ENCODE measurements around the gene KCNMA1. TPM values are rescaled to one million over a fixed set of nuclear protein-coding genes. Genes with fewer than 3 reads are reported as not detected.

KCNMA1 gene
- total RNA-seq, 4 donors from 2014 or later: 66.8 to 96.5 (median 78.9) TPM

DNA sequence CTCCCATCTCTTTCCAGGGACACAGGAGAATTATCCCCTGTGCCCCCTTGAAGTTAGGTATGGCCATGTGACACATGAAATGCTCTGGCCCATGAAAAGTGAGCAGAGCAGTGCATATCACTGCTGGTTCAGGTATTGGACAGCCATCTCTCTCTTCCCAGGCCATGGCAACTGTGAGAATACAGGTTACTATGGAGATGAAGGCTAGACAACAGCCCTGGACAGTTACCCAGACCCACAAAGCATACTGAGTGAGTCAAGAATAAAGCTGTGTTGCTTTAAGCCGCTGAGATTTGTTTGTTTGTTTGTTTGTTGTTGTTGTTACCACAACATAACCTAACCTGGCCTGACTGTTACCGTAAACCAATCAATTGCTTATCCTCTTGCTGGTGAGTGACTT, 722.3 kb downstream of the KCNMA1 start:
- ATAC-seq (no peak), DNase-seq (no peak)
- Histone ChIP-seq H3K9me3 (no peaks in the 10 kb centered on the region), H3K36me3 (peaks cover 0 to 7% of the 10 kb centered on the region in 2 donors), H3K27me3 (no peaks in the 10 kb centered on the region), H3K4me1 (no peaks in the 10 kb centered on the region), H3K4me3 (no peak overlapping the region), H3K27ac (no peak overlapping the region)
- in situ Hi-C loops (cut with MboI; ENCODE audit: low sequenced_read_pairs in 4 of 4): no loop called here
- TF ChIP-seq, protein P1, sequence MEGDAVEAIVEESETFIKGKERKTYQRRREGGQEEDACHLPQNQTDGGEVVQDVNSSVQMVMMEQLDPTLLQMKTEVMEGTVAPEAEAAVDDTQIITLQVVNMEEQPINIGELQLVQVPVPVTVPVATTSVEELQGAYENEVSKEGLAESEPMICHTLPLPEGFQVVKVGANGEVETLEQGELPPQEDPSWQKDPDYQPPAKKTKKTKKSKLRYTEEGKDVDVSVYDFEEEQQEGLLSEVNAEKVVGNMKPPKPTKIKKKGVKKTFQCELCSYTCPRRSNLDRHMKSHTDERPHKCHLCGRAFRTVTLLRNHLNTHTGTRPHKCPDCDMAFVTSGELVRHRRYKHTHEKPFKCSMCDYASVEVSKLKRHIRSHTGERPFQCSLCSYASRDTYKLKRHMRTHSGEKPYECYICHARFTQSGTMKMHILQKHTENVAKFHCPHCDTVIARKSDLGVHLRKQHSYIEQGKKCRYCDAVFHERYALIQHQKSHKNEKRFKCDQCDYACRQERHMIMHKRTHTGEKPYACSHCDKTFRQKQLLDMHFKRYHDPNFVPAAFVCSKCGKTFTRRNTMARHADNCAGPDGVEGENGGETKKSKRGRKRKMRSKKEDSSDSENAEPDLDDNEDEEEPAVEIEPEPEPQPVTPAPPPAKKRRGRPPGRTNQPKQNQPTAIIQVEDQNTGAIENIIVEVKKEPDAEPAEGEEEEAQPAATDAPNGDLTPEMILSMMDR (IDR thresholded peaks at IDR 0.05 in 4 of 5, conservative IDR thresholded peaks at IDR 0.05 in 1 of 5): no peak
- TF ChIP-seq POLR2A (IDR thresholded peaks at IDR 0.05): no peak
- intact Hi-C loops (cut with DNase I; ENCODE audit: low total_unique reads): no loop called here

DNA sequence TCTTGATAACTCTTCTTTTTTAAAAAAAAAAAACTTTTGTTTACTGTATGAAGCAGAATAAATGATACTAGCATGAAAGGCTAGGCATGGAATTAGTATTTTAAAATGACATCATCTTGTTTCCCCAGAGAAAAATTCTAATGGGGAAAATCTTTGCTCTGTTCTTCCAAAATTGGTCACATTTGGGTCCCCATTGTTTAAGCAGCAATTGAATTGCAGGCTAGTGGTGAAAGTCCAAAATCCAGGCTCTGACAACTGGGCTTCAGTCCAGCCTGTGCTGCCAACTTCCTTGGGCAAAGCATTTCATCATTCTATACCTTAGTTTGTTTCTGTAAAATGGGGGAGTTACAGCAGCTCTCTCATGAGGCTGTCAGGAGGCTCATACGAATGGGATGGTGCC, 726.4 kb downstream of the KCNMA1 start:
- Histone ChIP-seq H3K27me3 (no peaks in the 10 kb centered on the region), H3K9me3 (no peaks in the 10 kb centered on the region), H3K36me3 (peaks cover 0 to 9% of the 10 kb centered on the region in 2 donors), H3K27ac (no peak overlapping the region), H3K4me1 (no peaks in the 10 kb centered on the region), H3K4me3 (no peak overlapping the region)
- TF ChIP-seq, protein P1 (IDR thresholded peaks at IDR 0.05 in 4 of 5, conservative IDR thresholded peaks at IDR 0.05 in 1 of 5): no peak
- TF ChIP-seq POLR2A (IDR thresholded peaks at IDR 0.05): no peak
- DNase-seq (no peak), ATAC-seq (no peak)
- intact Hi-C loops (cut with DNase I; ENCODE audit: low total_unique reads) (no loop called here), in situ Hi-C loops (cut with MboI; ENCODE audit: low sequenced_read_pairs in 4 of 4) (no loop called here)

DNA sequence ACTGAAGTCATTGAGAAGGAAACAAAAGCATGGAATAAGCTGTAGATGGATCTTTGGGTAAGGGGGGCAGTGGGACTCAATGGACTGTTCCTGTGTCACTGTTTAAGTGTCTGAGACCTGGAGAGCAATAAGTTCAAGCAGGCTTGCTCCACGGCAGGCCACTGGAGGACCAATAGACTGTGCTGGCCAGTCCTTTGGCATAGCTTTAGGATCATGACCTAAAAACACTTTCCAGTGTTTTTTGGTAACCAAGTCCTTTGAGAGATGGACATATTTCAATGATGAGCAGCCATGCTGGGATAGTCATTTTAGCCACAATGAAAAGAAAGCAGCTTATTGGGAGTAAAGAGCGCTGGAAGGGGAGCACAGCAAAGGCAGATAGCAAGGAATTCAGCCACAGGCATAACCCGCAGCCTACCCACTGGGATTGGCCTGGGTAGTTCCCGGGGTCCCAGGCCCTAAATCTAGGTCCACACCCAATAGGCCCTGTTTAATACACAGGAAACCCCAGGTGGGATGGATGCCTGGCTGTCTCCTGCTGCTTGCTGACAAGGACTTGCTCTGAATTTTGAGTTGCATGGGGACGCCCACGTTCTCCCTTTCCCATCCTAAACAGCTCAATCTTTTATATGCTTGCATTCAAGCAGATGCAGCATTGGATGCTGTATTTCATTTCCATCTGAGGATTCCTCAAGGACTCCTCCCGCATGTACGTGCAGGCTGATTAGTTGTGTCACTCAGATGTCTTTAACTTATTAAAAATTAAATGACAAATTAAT, 727.2 kb downstream of the KCNMA1 start:
- Histone ChIP-seq H3K27ac (no peak overlapping the region), H3K9me3 (no peaks in the 10 kb centered on the region), H3K36me3 (peaks cover 0 to 9% of the 10 kb centered on the region in 2 donors), H3K4me3 (no peak overlapping the region), H3K27me3 (no peaks in the 10 kb centered on the region), H3K4me1 (no peaks in the 10 kb centered on the region)
- no peak for TF ChIP-seq POLR2A (IDR thresholded peaks at IDR 0.05)
- TF ChIP-seq, protein P1 (IDR thresholded peaks at IDR 0.05 in 4 of 5, conservative IDR thresholded peaks at IDR 0.05 in 1 of 5): no peak
- intact Hi-C loops (cut with DNase I; ENCODE audit: low total_unique reads): no loop called here
- ATAC-seq: peak; percentile 45 to 60
- in situ Hi-C loops (cut with MboI; ENCODE audit: low sequenced_read_pairs in 4 of 4): no loop called here
- DNase-seq: no peak

DNA sequence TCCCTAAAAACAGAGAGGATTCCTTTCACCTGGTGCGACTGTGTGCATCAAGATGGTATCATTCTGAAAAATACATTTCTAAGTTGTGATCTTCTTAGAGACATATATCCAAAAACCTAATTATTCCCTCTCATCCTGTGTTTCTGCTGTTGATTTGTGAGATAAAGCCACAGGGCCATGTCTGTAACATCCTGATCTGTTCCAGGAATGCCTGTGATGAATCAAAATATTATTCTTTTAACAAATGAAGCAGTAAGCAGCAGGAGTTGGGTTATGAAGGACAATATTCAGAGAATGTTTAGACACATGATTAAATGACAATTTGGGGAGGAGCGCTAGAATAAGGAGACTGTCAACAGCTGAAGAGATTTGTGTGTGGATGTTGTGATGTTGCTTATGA, 731.4 kb downstream of the KCNMA1 start:
- Histone ChIP-seq H3K4me3 (no peak overlapping the region), H3K9me3 (no peaks in the 10 kb centered on the region), H3K27me3 (no peaks in the 10 kb centered on the region), H3K36me3 (peaks cover 0 to 5% of the 10 kb centered on the region in 2 donors), H3K4me1 (no peaks in the 10 kb centered on the region), H3K27ac (no peak overlapping the region)
- in situ Hi-C loops (cut with MboI; ENCODE audit: low sequenced_read_pairs in 4 of 4) (no loop called here), intact Hi-C loops (cut with DNase I; ENCODE audit: low total_unique reads) (no loop called here)
- ATAC-seq (no peak), DNase-seq (no peak)
- no peak for TF ChIP-seq POLR2A (IDR thresholded peaks at IDR 0.05)
- TF ChIP-seq, protein P1 (IDR thresholded peaks at IDR 0.05 in 4 of 5, conservative IDR thresholded peaks at IDR 0.05 in 1 of 5): no peak
